Putamen (tissue), 1 donor: ENCODE measurements around the gene LCORL.
"Not testable (repeated sequence)": the region's sequence is repeated elsewhere in the genome, so short reads cannot be mapped to it uniquely, and the experiment has no call there.

Experiments used
- DNase-seq: peaks from one replicate; pipeline ENCODE4 v3.0.0-alpha.2; 2016; ENCODE audit warnings: low spot score

The LCORL gene

GRCh38 chr4:18021720-18022571, at the start of gene LCORL:
LCORL (minus strand) TSS chr4:18021755; CDS start chr4:18021751, 4 bp downstream.
- peak; percentile 96 for DNase-seq

GRCh38 chr4:18069810-18070209, 48.3 kb upstream of the LCORL start:
- DNase-seq: no peak

GRCh38 chr4:18067031-18067430, 45.5 kb upstream of the LCORL start:
- DNase-seq: no peak

- no peak for DNase-seq
These were observed 41.5 kb upstream of the LCORL start for GRCh38 chr4:18063079-18063478.

GRCh38 chr4:18057821-18058533, 36.4 kb upstream of the LCORL start:
- DNase-seq: no peak

- peak; percentile 2 for DNase-seq
These were observed 34.5 kb upstream of the LCORL start for GRCh38 chr4:18056030-18056429.

- no peak for DNase-seq
These were observed 30.6 kb upstream of the LCORL start for GRCh38 chr4:18052158-18052557.

- DNase-seq: no peak
These were observed 29.7 kb upstream of the LCORL start for GRCh38 chr4:18051281-18051680.

- no peak for DNase-seq
These were observed 28.9 kb upstream of the LCORL start for GRCh38 chr4:18050448-18050847.

GRCh38 chr4:18049446-18049845, 27.9 kb upstream of the LCORL start:
- DNase-seq: no peak

- no peak for DNase-seq
These were observed 21.2 kb upstream of the LCORL start for GRCh38 chr4:18042754-18043153.

GRCh38 chr4:18042012-18042411, 20.5 kb upstream of the LCORL start:
- no peak for DNase-seq

- no peak for DNase-seq
These were observed 19.6 kb upstream of the LCORL start for GRCh38 chr4:18041114-18041513.

GRCh38 chr4:18039113-18039512, 17.6 kb upstream of the LCORL start:
- DNase-seq: no peak

GRCh38 chr4:18036369-18036768, 14.8 kb upstream of the LCORL start:
- DNase-seq: not testable (repeated sequence)

- no peak for DNase-seq
These were observed 12.5 kb upstream of the LCORL start for GRCh38 chr4:18034099-18034498.

- no peak for DNase-seq
These were observed 11.8 kb upstream of the LCORL start for GRCh38 chr4:18033111-18034085.

GRCh38 chr4:18025288-18025687, 3.7 kb upstream of the LCORL start:
- DNase-seq: no peak

GRCh38 chr4:18022572-18023050, 1.1 kb upstream of the LCORL start:
- DNase-seq: peak; percentile 2

- no peak for DNase-seq
These were observed 160 bp downstream of the LCORL start for GRCh38 chr4:18021470-18021719.

- peak; percentile 70 for DNase-seq
These were observed 685 bp downstream of the LCORL start for GRCh38 chr4:18020671-18021469.
